ENCODE results near the gene WNT8A.

WNT8A gene

GRCh38 chr5:138092301-138092700 lies 8.5 kb downstream of the WNT8A start:
- DNase-seq = no peak

- no peak for DNase-seq
These were observed 9.2 kb downstream of the WNT8A start for GRCh38 chr5:138093036-138093435.

- DNase-seq = no peak
These were observed 11.5 kb downstream of the WNT8A start for GRCh38 chr5:138095100-138095907.

- no peak for DNase-seq
These were observed 12.5 kb downstream of the WNT8A start for GRCh38 chr5:138096363-138096762.

GRCh38 chr5:138096997-138097828 lies 13.4 kb downstream of the WNT8A start:
- DNase-seq = no peak

GRCh38 chr5:138102454-138103318 lies 18.9 kb downstream of the WNT8A start:
- no peak for DNase-seq

GRCh38 chr5:138103319-138103637 lies 19.4 kb downstream of the WNT8A start:
- DNase-seq = no peak

GRCh38 chr5:138105709-138106108 lies 21.9 kb downstream of the WNT8A start:
- no peak for DNase-seq

GRCh38 chr5:138107213-138107612 lies 23.4 kb downstream of the WNT8A start:
- DNase-seq = no peak

GRCh38 chr5:138109463-138110265 lies 25.8 kb downstream of the WNT8A start:
- no peak for DNase-seq

GRCh38 chr5:138110266-138110963 lies 26.6 kb downstream of the WNT8A start:
- DNase-seq = no peak

GRCh38 chr5:138111181-138111580 lies 27.3 kb downstream of the WNT8A start:
- no peak for DNase-seq

- no peak for DNase-seq
These were observed 28.1 kb downstream of the WNT8A start for GRCh38 chr5:138111937-138112336.

GRCh38 chr5:138115254-138115653 lies 31.4 kb downstream of the WNT8A start:
- no peak for DNase-seq

- DNase-seq = no peak
These were observed 44.5 kb downstream of the WNT8A start for GRCh38 chr5:138128334-138128733.

GRCh38 chr5:138129347-138129746 lies 45.5 kb downstream of the WNT8A start:
- no peak for DNase-seq

- no peak for DNase-seq
These were observed 48.7 kb downstream of the WNT8A start for GRCh38 chr5:138132543-138132942.

- no peak for DNase-seq
These were observed 55.3 kb downstream of the WNT8A start, which contains the start of gene NME5 for GRCh38 chr5:138138949-138139780. Gene NME5 (minus strand): TSS chr5:138139428. CDS start chr5:138138780, 648 bp downstream.

GRCh38 chr5:138139781-138140090 lies 55.9 kb downstream of the WNT8A start:
- DNase-seq = no peak

GRCh38 chr5:138140268-138140667 lies 56.4 kb downstream of the WNT8A start:
- DNase-seq = no peak

All from activated gamma-delta T cell treated with Interleukin-2 at 50 U/mL for 16 hours (primary cell).